ENCODE data around the gene CTSF. TPM values are rescaled to one million over a fixed set of nuclear protein-coding genes. Genes with fewer than 3 reads are reported as not detected.
A peak's percentile ranks its signal among the peaks of the same experiment; 100 is the strongest.
"Not testable (repeated sequence)": the region's sequence is repeated elsewhere in the genome, so short reads cannot be mapped to it uniquely, and the experiment has no call there.

The CTSF gene
- total RNA-seq, 1 experiment from 2014 or later, result 11.8 TPM

DNA sequence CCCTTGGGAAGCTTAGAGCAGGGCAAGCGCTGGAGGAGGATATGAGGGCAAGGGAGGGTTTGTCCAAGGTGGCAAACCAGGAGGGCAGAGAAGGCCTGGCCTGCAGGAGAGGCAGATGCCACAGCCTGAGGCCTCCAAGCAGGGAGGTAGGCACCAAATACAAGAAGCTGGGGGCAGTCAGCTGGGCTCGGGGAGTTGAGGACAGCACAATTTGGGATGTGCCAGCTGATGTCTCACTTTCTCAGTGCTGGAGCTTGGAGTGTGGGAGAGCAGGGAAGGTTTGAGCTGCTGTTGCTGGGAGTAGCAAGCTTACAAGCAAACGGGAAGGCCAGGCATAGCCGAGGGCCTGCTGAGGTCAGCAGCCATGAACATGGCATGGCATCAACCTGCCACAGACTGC, 26.5 kb downstream of the CTSF start:
- POLR2A ChIA-PET, result interaction anchor here (0.7 to 1.3 kb wide), 3 partner anchors 27 to 169 kb away, joined by 3 to 4 read pairs (median 3); partner anchors contain the start of genes CTSF and MRPL11
- peak overlapping the region; percentile 40 for H3K27ac Mint-ChIP-seq (ENCODE audit: low read depth, unreplicated experiment)
- H3K4me1 Mint-ChIP-seq (ENCODE audit: insufficient read depth, unreplicated experiment), result peaks cover 36% of the 10 kb centered on the region
- no peaks in the 10 kb centered on the region for H3K9me3 Mint-ChIP-seq (ENCODE audit: unreplicated experiment)
- intact Hi-C loops (cut with micrococcal nuclease), result no loop called here
- CTCF ChIA-PET, result interaction anchor here (1.1 kb wide), 1 partner anchor 50 kb away, joined by 3 read pairs; no protein-coding TSS in a partner anchor
- no peak overlapping the region for H3K4me3 Mint-ChIP-seq (ENCODE audit: unreplicated experiment)
- TF ChIP-seq CTCF (IDR thresholded peaks at IDR 0.05; ENCODE audit: unreplicated experiment), result no peak
- no peak for DNase-seq (ENCODE audit: unreplicated experiment)
- H3K27me3 Mint-ChIP-seq (ENCODE audit: insufficient read depth, unreplicated experiment), result no peaks in the 10 kb centered on the region
- peaks cover 34% of the 10 kb centered on the region for H3K36me3 Mint-ChIP-seq (ENCODE audit: insufficient read depth, unreplicated experiment)
- BruUV-seq (replicated peaks), result no TSS peak

DNA sequence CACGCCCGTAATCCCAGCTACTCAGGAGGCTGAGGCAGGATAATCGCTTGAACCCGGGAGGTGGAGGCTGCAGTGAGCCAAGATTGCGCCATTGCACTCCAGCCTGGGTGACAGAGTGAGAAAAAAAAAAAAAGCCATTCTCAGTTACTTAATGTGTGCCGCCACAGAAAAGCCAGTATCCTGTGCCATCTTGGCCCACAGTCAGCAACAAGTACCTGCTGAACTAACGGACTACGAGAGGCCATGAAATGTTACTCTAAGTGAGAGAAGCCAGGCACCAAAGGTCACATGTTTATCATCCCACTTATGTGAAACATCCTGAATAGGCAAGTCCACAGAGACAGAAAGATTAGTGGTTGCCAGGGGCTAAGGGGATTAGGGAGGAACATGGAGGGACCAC, 27.8 kb downstream of the CTSF start:
- CTCF ChIA-PET; DNase-seq (ENCODE audit: unreplicated experiment); H3K4me3 Mint-ChIP-seq (ENCODE audit: unreplicated experiment); H3K27ac Mint-ChIP-seq (ENCODE audit: low read depth, unreplicated experiment); intact Hi-C loops (cut with micrococcal nuclease); POLR2A ChIA-PET; BruUV-seq (replicated peaks); H3K9me3 Mint-ChIP-seq (ENCODE audit: unreplicated experiment); H3K27me3 Mint-ChIP-seq (ENCODE audit: insufficient read depth, unreplicated experiment): not testable (repeated sequence)
- Mint-ChIP-seq H3K4me1 (ENCODE audit: insufficient read depth, unreplicated experiment) (peaks cover 36% of the 10 kb centered on the region), H3K36me3 (ENCODE audit: insufficient read depth, unreplicated experiment) (peaks cover 42% of the 10 kb centered on the region)

- Mint-ChIP-seq H3K36me3 (ENCODE audit: insufficient read depth, unreplicated experiment) (peaks cover 45% of the 10 kb centered on the region), H3K27ac (ENCODE audit: low read depth, unreplicated experiment) (no peak overlapping the region), H3K4me1 (ENCODE audit: insufficient read depth, unreplicated experiment) (peaks cover 29% of the 10 kb centered on the region), H3K9me3 (ENCODE audit: unreplicated experiment) (no peaks in the 10 kb centered on the region), H3K27me3 (ENCODE audit: insufficient read depth, unreplicated experiment) (no peaks in the 10 kb centered on the region), H3K4me3 (ENCODE audit: unreplicated experiment) (no peak overlapping the region)
- ChIA-PET POLR2A (interaction anchor here (0.5 kb wide), 1 partner anchor 270 kb away, joined by 3 read pairs; no protein-coding TSS in a partner anchor), CTCF (no interaction called here)
- no peak for DNase-seq (ENCODE audit: unreplicated experiment)
- TF ChIP-seq CTCF (IDR thresholded peaks at IDR 0.05; ENCODE audit: unreplicated experiment), result no peak
- intact Hi-C loops (cut with micrococcal nuclease), result no loop called here
- BruUV-seq (replicated peaks), result no TSS peak
These were observed 28.6 kb downstream of the CTSF start for GRCh38 chr11:66539870-66540213.

DNA sequence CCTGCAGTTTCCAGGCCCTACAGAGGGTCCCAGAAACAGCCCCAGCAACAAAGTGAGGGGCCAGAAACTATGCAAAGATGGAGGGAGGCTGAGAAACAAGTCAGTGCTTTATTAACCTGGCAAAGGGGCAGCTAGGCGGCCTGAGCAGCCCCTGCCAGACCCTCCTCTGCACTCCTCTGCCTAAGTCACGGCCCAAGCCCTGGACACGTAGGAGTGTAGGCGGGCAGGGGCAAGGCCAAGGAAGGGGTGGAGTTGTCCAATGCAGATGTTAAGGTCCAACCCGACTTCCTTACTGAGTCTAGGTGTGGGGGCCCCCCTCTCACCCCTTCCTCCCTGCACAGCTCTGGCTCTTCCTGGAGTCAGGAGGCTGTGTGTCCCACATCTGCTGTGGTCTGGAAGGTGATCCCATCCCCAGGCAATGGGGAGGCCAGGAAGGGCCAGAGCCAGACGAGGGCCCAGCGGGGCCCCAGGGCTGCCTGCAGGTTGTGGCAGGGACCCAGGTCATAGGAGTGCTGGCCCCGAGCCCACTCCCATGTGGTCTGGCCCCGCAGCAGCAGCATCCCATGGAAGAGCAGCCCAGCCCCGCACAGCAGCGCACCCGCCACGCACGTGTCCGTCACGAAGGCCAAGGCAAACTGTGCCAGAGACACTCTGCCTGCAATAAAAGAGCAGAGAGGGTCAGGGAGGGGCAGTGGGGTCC, 29.1 kb downstream of the CTSF start:
- peaks cover 45% of the 10 kb centered on the region for H3K36me3 Mint-ChIP-seq (ENCODE audit: insufficient read depth, unreplicated experiment)
- POLR2A ChIA-PET, result interaction anchor here (0.5 to 0.9 kb wide), 2 partner anchors 77 to 270 kb away, joined by 3 read pairs; partner anchors contain the start of gene RBM14

More for the DNA sequence above, 29.1 kb downstream of the CTSF start:
- DNase-seq (ENCODE audit: unreplicated experiment), result no peak
- H3K27ac Mint-ChIP-seq (ENCODE audit: low read depth, unreplicated experiment), result no peak overlapping the region
- no peak for TF ChIP-seq CTCF (IDR thresholded peaks at IDR 0.05; ENCODE audit: unreplicated experiment)
- BruUV-seq (replicated peaks), result no TSS peak
- no peak overlapping the region for H3K4me3 Mint-ChIP-seq (ENCODE audit: unreplicated experiment)
- intact Hi-C loops (cut with micrococcal nuclease), result no loop called here
- peaks cover 27% of the 10 kb centered on the region for H3K4me1 Mint-ChIP-seq (ENCODE audit: insufficient read depth, unreplicated experiment)
- CTCF ChIA-PET, result no interaction called here
- H3K9me3 Mint-ChIP-seq (ENCODE audit: unreplicated experiment), result no peaks in the 10 kb centered on the region
- H3K27me3 Mint-ChIP-seq (ENCODE audit: insufficient read depth, unreplicated experiment), result no peaks in the 10 kb centered on the region

Data from MCF 10A (cell line).